HepG2 (cell line): ENCODE data around the gene CUL7. TPM values are rescaled to one million over a fixed set of nuclear protein-coding genes. Genes with fewer than 3 reads are reported as not detected.

Experiments used
- ARID4A ChIP-seq: sonication (generic); formaldehyde crosslinking; IDR thresholded peaks from 2 replicates; pipeline ENCODE4 v1.5.0; 2020; ENCODE audit warnings: mild to moderate bottlenecking, missing genetic modification reagents, borderline replicate concordance
- ARNT2 ChIP-seq: sonication (generic); formaldehyde crosslinking; IDR thresholded peaks from 2 replicates; pipeline ENCODE4 v1.8.0; 2022; ENCODE audit warnings: mild to moderate bottlenecking, low read depth, missing genetic modification reagents, moderate library complexity
- GLMP ChIP-seq: sonication (generic); formaldehyde crosslinking; IDR thresholded peaks from 2 replicates; pipeline ENCODE4 v1.9.0; 2021; ENCODE audit warnings: missing genetic modification reagents, mild to moderate bottlenecking, borderline replicate concordance
- MEF2D ChIP-seq: sonication (generic); formaldehyde crosslinking; IDR thresholded peaks from 2 replicates; pipeline ENCODE4 v1.5.1; 2020; ENCODE audit warnings: mild to moderate bottlenecking, missing genetic modification reagents
- SNAI1 ChIP-seq: sonication (generic); formaldehyde crosslinking; IDR thresholded peaks from 2 replicates; pipeline ENCODE4 v1.5.0; 2020; ENCODE audit warnings: mild to moderate bottlenecking, missing genetic modification reagents, borderline replicate concordance
- ZNF350 ChIP-seq: sonication (generic); formaldehyde crosslinking; IDR thresholded peaks from 2 replicates; pipeline ENCODE4 v1.4.0; 2020; ENCODE audit warnings: mild to moderate bottlenecking, low read depth, missing genetic modification reagents, borderline replicate concordance
- ZNF510 ChIP-seq: sonication (generic); formaldehyde crosslinking; IDR thresholded peaks from 2 replicates; pipeline ENCODE4 v1.4.0; 2020; ENCODE audit warnings: low read depth, mild to moderate bottlenecking, missing genetic modification reagents
- ZNF615 ChIP-seq: sonication (generic); formaldehyde crosslinking; IDR thresholded peaks from 2 replicates; pipeline ENCODE4 v1.5.0; 2020; ENCODE audit warnings: mild to moderate bottlenecking, missing genetic modification reagents, borderline replicate concordance
- ZSCAN29 ChIP-seq: sonication (generic); formaldehyde crosslinking; conservative IDR thresholded peaks from 2 replicates; pipeline ENCODE4 v1.4.0; 2020; ENCODE audit warnings: mild to moderate bottlenecking, missing genetic modification reagents
- polyA plus RNA-seq, 8 experiments: library from polyadenylated mRNA; depleted of rRNA in 3 of 8; stranded (reverse) in 7 of 8; unstranded in 1 of 8; fragments of >200 nt; fragmentation: Illumina TruSeq in 4 of 8; extraction: Trizol in 4 of 8; gene quantifications; 2 replicates each; pipeline versions ENCODE4 v1.2.1 to v1.2.3, GENCODE V29; 2011 to 2016; ENCODE audit warnings: low read depth in 4 of 8, missing spikeins in 1 of 8, mixed read lengths in 1 of 8; ENCODE audit not compliant: insufficient read depth in 1 of 8
- total RNA-seq, 5 experiments: library from RNA; depleted of rRNA; stranded (reverse); fragments of >200 nt; fragmentation: Illumina TruSeq; extraction: Trizol; gene quantifications; 2 replicates each; pipeline ENCODE4 v1.2.3, GENCODE V29; 2016; ENCODE audit warnings: low read depth in 1 of 5
- TF ChIP-seq, protein P1 (sequence below): IDR thresholded peaks from 2 replicates; pipeline ENCODE4 v1.6.1; 2016; ENCODE audit warnings: mild to moderate bottlenecking
- TF ChIP-seq, protein P2 (sequence below): sonication (generic); formaldehyde crosslinking; IDR thresholded peaks from 2 replicates; pipeline ENCODE4 v1.5.0; 2020; ENCODE audit warnings: missing genetic modification reagents
- TF ChIP-seq, protein P3 (sequence below): sonication (generic); formaldehyde crosslinking; IDR thresholded peaks from 2 replicates; pipeline ENCODE4 v1.4.0; 2020; ENCODE audit warnings: missing genetic modification reagents, borderline replicate concordance
- TF ChIP-seq, protein P4 (sequence below): sonication (generic); formaldehyde crosslinking; IDR thresholded peaks from 2 replicates; pipeline ENCODE4 v1.8.0; 2022; ENCODE audit warnings: mild to moderate bottlenecking, missing genetic modification reagents; ENCODE audit not compliant: insufficient replicate concordance

CUL7 gene
- total and polyA plus RNA-seq, 2 of the 13 experiments (the other 11 are each of a cell fraction or from before 2014, with no cell fraction given): 32.0 to 60.7 TPM

GRCh38 chr6:43076464-43077332 lies 23.0 kb upstream of the CUL7 start (continued):
- peak; percentile 65; the same call in 1 of the 2 replicates for TF ChIP-seq ARID4A
- peak; percentile 58; the same call in 1 of the 2 replicates for TF ChIP-seq ZNF510
- TF ChIP-seq ZNF615 (CRISPR knock-in tag): no peak
- TF ChIP-seq ZNF350 (CRISPR knock-in tag): peak; percentile 59; the same call in 1 of the 2 replicates
- TF ChIP-seq ARNT2 (CRISPR knock-in tag): no peak; the same call in 1 of the 2 replicates
- no peak for TF ChIP-seq MEF2D (CRISPR knock-in tag)
- 0 out of 2 replicates have a peak, but pooled peaks have one; percentile 60 for TF ChIP-seq SNAI1 (CRISPR knock-in tag)
- TF ChIP-seq ZSCAN29 (CRISPR knock-in tag): no peak
- TF ChIP-seq, protein P1, sequence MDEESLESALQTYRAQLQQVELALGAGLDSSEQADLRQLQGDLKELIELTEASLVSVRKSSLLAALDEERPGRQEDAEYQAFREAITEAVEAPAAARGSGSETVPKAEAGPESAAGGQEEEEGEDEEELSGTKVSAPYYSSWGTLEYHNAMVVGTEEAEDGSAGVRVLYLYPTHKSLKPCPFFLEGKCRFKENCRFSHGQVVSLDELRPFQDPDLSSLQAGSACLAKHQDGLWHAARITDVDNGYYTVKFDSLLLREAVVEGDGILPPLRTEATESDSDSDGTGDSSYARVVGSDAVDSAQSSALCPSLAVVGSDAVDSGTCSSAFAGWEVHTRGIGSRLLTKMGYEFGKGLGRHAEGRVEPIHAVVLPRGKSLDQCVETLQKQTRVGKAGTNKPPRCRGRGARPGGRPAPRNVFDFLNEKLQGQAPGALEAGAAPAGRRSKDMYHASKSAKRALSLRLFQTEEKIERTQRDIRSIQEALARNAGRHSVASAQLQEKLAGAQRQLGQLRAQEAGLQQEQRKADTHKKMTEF (CRISPR knock-in tag): peak; percentile 50; the same call in 1 of the 2 replicates
- TF ChIP-seq GLMP (CRISPR knock-in tag): no peak
- TF ChIP-seq, protein P2, sequence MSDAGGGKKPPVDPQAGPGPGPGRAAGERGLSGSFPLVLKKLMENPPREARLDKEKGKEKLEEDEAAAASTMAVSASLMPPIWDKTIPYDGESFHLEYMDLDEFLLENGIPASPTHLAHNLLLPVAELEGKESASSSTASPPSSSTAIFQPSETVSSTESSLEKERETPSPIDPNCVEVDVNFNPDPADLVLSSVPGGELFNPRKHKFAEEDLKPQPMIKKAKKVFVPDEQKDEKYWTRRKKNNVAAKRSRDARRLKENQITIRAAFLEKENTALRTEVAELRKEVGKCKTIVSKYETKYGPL (CRISPR knock-in tag): no peak
- TF ChIP-seq, protein P3, sequence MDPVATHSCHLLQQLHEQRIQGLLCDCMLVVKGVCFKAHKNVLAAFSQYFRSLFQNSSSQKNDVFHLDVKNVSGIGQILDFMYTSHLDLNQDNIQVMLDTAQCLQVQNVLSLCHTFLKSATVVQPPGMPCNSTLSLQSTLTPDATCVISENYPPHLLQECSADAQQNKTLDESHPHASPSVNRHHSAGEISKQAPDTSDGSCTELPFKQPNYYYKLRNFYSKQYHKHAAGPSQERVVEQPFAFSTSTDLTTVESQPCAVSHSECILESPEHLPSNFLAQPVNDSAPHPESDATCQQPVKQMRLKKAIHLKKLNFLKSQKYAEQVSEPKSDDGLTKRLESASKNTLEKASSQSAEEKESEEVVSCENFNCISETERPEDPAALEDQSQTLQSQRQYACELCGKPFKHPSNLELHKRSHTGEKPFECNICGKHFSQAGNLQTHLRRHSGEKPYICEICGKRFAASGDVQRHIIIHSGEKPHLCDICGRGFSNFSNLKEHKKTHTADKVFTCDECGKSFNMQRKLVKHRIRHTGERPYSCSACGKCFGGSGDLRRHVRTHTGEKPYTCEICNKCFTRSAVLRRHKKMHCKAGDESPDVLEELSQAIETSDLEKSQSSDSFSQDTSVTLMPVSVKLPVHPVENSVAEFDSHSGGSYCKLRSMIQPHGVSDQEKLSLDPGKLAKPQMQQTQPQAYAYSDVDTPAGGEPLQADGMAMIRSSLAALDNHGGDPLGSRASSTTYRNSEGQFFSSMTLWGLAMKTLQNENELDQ (CRISPR knock-in tag): no peak
- TF ChIP-seq, protein P4, sequence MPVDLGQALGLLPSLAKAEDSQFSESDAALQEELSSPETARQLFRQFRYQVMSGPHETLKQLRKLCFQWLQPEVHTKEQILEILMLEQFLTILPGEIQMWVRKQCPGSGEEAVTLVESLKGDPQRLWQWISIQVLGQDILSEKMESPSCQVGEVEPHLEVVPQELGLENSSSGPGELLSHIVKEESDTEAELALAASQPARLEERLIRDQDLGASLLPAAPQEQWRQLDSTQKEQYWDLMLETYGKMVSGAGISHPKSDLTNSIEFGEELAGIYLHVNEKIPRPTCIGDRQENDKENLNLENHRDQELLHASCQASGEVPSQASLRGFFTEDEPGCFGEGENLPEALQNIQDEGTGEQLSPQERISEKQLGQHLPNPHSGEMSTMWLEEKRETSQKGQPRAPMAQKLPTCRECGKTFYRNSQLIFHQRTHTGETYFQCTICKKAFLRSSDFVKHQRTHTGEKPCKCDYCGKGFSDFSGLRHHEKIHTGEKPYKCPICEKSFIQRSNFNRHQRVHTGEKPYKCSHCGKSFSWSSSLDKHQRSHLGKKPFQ (CRISPR knock-in tag): peak; percentile 71
